ACC112 (cell line): Measurements from ENCODE around the gene MCC.

Source experiments
- H2AFZ ChIP-seq: fragments of 200-600 bp; sonication (generic); one replicate; pipeline ENCODE4 v1.6.0; 2017; ENCODE audit warnings: antibody characterized with exemption, low read length; ENCODE audit not compliant: unreplicated experiment
- H3K27ac ChIP-seq: fragments of 200-600 bp; sonication (generic); 2 replicates; pipeline ENCODE4 v1.5.1; 2014; ENCODE audit warnings: low read depth, mild to moderate bottlenecking, antibody characterized with exemption, low read length, moderate library complexity
- H3K27me3 ChIP-seq: fragments of 200-600 bp; sonication (generic); 2 replicates; pipeline ENCODE4 v1.6.1; 2014; ENCODE audit warnings: mild to moderate bottlenecking, antibody characterized with exemption, low read length, moderate library complexity, mixed read lengths; ENCODE audit not compliant: insufficient read depth
- H3K36me3 ChIP-seq: fragments of 200-600 bp; sonication (generic); 2 replicates; pipeline ENCODE4 v1.6.1; 2016; ENCODE audit warnings: mild to moderate bottlenecking, antibody characterized with exemption, low read length, moderate library complexity, mixed read lengths; ENCODE audit not compliant: insufficient read depth
- H3K4me1 ChIP-seq: fragments of 200-600 bp; sonication (generic); one replicate; pipeline ENCODE4 v1.6.1; 2016; ENCODE audit warnings: low read length, mixed read lengths; ENCODE audit not compliant: insufficient read depth, unreplicated experiment, control insufficient read depth
- H3K4me3 ChIP-seq: fragments of 200-600 bp; sonication (generic); 2 replicates; pipeline ENCODE4 v1.5.1; 2014; ENCODE audit warnings: mild to moderate bottlenecking, low read depth, low read length
- H3K79me2 ChIP-seq: fragments of 200-600 bp; sonication (generic); one replicate; pipeline ENCODE4 v1.6.0; 2016; ENCODE audit warnings: low read length; ENCODE audit not compliant: control insufficient read depth, unreplicated experiment, insufficient read depth

The MCC gene

DNA sequence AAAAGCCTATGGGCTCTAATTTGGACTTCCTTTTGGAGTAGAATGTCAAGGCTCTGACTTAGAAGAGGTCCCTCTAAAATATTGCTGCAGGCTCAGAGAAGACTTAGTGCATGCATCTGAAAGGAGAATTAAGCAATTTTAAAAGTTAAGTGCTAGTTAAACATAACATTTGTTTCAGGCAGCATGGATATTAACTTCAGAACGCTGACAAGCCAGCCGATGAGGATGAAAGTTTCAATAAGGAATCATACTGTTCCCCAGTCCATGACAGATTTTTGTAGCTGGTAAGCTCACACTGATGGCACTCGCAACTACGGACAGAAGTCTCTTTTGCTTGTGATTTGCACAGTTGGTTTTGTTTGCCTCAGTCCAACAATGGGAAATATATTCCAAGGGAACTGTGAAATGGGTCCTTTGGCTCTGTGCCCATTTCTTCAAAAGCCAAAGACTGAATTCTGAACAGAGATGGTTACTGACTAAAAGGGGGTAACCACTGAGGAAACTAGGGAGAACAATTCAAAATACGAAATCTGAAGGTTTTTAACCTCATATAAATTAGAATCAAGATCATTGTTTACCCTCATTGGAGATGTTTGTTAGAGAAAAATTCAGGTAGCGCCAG lies 464.1 kb downstream of the MCC start:
- no peak overlapping the region for H3K4me3 ChIP-seq
- peaks cover 10% of the 10 kb centered on the region for H3K4me1 ChIP-seq
- peaks cover 5% of the 10 kb centered on the region; the same call in 1 of the 2 replicates for H3K36me3 ChIP-seq

DNA sequence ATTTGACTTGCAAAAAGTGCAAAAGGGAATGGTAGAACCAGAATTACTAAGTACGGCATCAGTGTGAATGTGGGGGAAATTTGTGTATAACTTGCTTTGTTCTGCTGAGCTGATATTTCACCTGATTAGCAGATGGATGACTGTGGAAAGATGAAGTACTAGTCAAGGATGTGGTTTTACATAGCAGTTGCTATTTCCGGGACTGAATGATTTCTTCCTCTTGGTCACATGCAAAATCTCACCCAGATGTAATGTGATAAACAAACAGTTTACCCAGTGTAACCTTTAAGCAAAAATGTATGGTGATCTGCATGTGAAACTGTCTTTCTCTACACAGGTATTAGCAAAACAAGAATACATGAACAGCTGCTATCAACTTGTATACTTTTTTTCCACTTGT lies 465.6 kb downstream of the MCC start:
- no peak overlapping the region for H2AFZ ChIP-seq
- no peaks in the 10 kb centered on the region for H3K79me2 ChIP-seq
- H3K4me3 ChIP-seq = no peak overlapping the region
- H3K36me3 ChIP-seq = peaks cover 4% of the 10 kb centered on the region; the same call in 1 of the 2 replicates
- H3K27me3 ChIP-seq = no peaks in the 10 kb centered on the region
- peaks cover 8% of the 10 kb centered on the region for H3K4me1 ChIP-seq
- H3K27ac ChIP-seq = no peak overlapping the region

More for the DNA sequence above, 464.1 kb downstream of the MCC start:
- H3K27ac ChIP-seq = no peak overlapping the region
- H2AFZ ChIP-seq = no peak overlapping the region
- no peaks in the 10 kb centered on the region for H3K27me3 ChIP-seq
- no peaks in the 10 kb centered on the region for H3K79me2 ChIP-seq

DNA sequence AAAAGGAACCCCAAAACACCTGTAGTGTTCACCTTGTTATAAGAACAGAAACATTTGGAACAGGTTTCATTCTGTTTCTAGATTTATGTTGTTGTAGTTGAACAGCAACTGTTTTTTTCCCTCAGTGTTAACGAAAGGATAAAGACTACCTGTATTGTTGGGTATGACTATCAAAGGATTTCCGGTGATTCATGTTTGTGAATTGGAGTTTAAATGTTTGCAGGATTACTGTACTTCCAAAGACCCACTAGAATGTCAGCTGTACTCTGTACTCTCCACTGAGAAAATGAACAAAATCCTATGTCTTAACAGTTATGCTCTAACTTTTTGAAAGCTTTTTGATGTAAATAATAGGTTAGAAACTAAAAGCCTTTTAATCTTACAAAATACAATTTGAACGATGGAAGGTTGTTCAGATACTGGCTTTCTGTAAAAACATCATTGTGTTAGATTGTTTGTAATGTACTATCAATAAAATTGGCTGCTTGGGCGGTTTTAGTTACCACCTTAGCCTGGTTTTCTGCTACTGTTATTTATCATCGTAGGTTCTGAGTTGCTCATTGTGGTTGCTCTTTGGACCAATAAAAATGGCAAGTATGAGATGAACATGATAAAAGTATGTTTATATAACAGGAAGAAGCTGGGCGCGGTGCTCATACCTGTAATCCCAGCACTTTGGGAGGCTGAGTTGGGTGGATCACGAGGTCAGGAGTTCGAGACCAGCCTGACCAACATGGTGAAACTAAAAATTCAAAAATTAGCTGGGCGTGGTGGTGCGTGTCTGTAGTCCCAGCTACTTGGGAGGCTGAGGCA lies 467.6 kb downstream of the MCC start:
- peak overlapping the region; percentile 4; the same call in 1 of the 2 replicates for H3K27ac ChIP-seq
- no peaks in the 10 kb centered on the region for H3K27me3 ChIP-seq
- no peaks in the 10 kb centered on the region for H3K79me2 ChIP-seq
- H3K4me3 ChIP-seq = no peak overlapping the region
- H2AFZ ChIP-seq = no peak overlapping the region
- H3K4me1 ChIP-seq = peaks cover 8% of the 10 kb centered on the region
- no peaks in the 10 kb centered on the region for H3K36me3 ChIP-seq

DNA sequence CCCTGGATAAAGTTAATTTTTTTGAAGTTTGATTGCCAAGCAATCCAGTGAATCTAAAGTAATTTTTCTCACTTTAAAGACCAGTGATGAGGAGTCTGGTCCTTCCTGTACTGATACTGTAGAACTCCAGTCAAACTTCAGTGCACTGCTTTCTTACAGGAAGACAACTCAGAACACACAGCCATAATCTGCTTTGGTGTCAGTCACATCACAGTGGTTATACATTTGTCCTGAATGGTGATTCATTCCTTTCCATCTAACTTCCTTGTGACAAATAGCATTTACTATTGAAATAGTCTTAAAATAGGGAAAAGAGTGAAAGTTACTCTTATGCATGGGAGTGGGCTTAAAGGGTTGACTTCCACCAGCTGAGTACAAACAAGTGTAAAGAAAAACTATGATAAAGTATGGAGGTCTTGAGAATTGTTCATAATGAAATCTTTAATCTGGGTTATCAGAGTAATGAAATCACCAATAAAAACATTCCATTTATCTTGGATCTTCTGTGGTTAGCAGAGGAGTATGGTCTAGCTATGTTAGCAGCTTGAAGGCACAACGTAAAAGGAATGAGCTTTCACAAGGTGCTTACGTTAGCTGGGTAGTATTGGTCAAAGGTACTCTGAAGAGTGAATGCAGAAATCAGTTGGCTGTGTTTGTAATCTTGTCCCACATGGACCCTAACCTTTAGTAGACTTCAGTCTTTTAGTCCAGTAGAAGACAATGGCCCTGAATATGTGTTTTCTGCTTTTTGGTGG lies 470.2 kb downstream of the MCC start:
- peaks cover 8% of the 10 kb centered on the region for H3K4me1 ChIP-seq
- peaks cover 9% of the 10 kb centered on the region; the same call in 1 of the 2 replicates for H3K36me3 ChIP-seq
- no peaks in the 10 kb centered on the region for H3K27me3 ChIP-seq
- H3K4me3 ChIP-seq = no peak overlapping the region
- no peaks in the 10 kb centered on the region for H3K79me2 ChIP-seq
- H2AFZ ChIP-seq = no peak overlapping the region
- H3K27ac ChIP-seq = no peak overlapping the region

DNA sequence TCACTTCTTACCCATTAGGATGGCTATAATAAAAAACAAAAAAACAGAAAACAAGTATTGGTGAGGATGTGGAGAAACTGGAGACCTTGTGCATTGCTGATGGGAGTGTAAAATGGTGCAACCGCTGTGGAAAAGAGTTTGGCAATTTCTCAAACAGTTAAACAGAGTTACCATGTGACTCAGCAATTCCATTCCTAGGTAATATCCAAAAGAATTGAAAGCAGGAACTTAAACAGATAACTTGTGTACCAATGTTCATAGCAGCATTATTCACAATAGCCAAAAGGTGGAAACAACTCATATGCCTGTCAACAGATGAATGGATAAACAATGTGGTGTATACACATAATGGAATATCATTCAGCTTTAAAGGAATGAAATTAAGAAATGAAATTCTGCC lies 482.8 kb downstream of the MCC start:
- no peak overlapping the region for H3K4me3 ChIP-seq
- peaks cover 17% of the 10 kb centered on the region for H3K4me1 ChIP-seq
- H3K27me3 ChIP-seq = no peaks in the 10 kb centered on the region
- H3K27ac ChIP-seq = no peak overlapping the region; the same call in 1 of the 2 replicates
- peaks cover 19% of the 10 kb centered on the region for H3K36me3 ChIP-seq
- no peaks in the 10 kb centered on the region for H3K79me2 ChIP-seq
- H2AFZ ChIP-seq = no peak overlapping the region

DNA sequence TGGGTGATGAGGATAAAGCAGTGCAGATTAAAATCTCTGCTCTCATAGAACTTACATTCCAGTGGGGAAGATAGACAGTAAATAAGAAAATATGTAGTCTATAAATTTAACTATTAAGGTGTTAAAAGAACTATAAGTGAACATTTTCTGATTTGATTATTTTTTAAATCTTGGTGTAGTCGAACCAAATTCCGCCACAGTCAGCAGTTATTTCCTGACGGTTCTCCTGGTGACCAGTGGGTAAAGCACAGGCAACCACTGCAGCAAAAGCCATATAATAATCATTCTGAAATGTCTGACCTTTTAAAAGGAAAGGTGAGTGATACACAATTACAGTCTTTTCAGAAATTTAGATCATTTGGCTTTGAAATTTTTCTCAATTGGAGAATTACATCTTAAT lies 484.5 kb downstream of the MCC start:
- no peaks in the 10 kb centered on the region for H3K79me2 ChIP-seq
- H2AFZ ChIP-seq = no peak overlapping the region
- H3K36me3 ChIP-seq = peaks cover 19% of the 10 kb centered on the region
- H3K4me1 ChIP-seq = peaks cover 17% of the 10 kb centered on the region
- H3K27ac ChIP-seq = no peak overlapping the region
- H3K4me3 ChIP-seq = no peak overlapping the region
- H3K27me3 ChIP-seq = no peaks in the 10 kb centered on the region

DNA sequence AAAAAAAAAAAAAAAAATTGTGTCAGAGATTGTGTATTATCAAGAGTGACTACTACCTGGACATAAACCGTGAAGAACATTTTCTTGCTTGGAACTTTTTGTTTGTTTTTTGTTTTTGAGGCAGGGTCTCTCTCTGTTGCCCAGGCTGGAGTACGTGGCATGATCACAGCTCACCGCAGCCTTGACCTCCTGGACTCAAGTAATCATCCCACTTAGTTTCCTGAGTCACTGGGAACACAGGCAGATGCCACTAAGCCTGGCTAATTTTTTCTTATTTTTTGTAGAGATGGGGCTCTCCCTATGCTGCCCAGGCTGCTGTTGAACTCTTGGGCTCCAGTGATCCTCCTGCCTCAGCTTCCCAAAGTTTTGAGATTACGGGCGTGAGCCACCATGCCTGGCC lies 485.8 kb downstream of the MCC start:
- Histone ChIP-seq H3K36me3 (peaks cover 12% of the 10 kb centered on the region; the same call in 1 of the 2 replicates), H3K27me3 (no peaks in the 10 kb centered on the region), H3K27ac (0 out of 2 replicates have a peak overlapping the region, but pooled peaks have one; percentile 10), H2AFZ (no peak overlapping the region), H3K4me1 (peaks cover 17% of the 10 kb centered on the region), H3K4me3 (no peak overlapping the region), H3K79me2 (peaks cover 6% of the 10 kb centered on the region)

DNA sequence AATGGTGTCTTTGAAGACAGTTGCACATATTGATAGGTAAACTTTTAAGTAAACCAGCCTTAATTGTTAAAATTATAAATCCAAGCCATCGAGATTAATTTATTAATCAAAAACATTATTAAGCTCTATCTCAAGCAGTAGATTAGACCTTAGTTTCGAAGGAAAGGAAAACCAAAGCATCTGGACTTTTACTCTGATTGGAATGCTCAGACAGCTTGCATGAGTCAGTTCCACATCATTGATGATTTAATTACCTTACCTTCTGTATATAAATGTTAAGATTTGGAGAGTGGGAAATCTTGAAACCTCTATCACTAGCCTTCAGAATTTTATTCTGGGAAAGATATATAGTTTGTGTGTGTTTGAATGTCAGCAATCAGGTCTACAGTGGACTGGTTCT lies 487.8 kb downstream of the MCC start:
- no peak overlapping the region for H3K4me3 ChIP-seq
- no peaks in the 10 kb centered on the region for H3K27me3 ChIP-seq
- H3K79me2 ChIP-seq = peaks cover 18% of the 10 kb centered on the region
- no peak overlapping the region for H3K27ac ChIP-seq
- H3K4me1 ChIP-seq = peaks cover 14% of the 10 kb centered on the region
- peaks cover 12% of the 10 kb centered on the region; the same call in 1 of the 2 replicates for H3K36me3 ChIP-seq
- H2AFZ ChIP-seq = no peak overlapping the region

DNA sequence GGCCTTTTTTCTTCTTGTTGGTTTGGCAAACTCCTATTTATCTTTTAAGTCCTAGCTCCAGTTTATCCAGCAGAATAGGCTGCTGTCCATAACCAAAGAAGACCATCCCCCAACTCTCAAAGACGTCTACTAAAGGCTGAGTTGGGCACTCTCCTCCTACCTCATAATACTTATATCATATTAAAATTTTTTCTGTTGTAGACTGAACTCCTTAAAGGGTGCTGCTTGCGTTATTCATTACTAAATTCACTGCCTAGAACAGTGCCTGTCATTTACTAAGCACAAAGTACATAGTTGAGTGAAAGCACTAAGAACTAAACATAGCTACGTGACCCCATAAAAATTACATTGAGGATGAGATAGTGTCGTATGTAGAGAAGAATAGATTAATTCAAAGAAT lies 490.0 kb downstream of the MCC start:
- peaks cover 9% of the 10 kb centered on the region for H3K4me1 ChIP-seq
- no peak overlapping the region for H3K4me3 ChIP-seq
- no peaks in the 10 kb centered on the region for H3K27me3 ChIP-seq
- H3K36me3 ChIP-seq = peaks cover 4% of the 10 kb centered on the region; the same call in 1 of the 2 replicates
- H3K27ac ChIP-seq = no peak overlapping the region
- H2AFZ ChIP-seq = no peak overlapping the region
- peaks cover 18% of the 10 kb centered on the region for H3K79me2 ChIP-seq

DNA sequence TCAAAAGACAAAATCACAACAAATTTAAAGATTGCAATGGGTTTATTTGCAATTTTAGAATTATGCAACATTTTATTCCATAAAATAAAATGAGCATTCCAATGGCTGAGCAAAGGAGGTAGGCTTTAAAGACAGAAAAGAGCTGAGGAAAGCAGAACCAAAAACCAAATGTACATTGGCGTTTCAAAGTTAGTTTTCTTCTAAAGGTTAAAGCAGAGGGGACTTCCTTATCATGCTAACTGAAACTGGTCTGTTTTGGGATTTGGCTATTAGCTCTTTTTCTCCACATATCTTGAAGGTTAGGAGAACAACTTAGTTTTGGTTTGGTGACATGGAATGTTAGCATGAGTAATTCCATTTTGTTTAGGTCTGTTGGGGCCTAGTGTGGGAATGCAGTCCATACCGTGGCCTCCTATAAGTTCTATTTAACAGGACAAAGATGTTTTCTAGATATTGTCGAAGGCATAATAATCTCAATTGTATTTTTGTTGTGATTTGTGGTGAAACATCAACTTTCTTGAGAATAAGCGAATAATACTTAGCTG lies 491.4 kb downstream of the MCC start:
- H2AFZ ChIP-seq = no peak overlapping the region
- peaks cover 29% of the 10 kb centered on the region for H3K79me2 ChIP-seq

More for the DNA sequence above, 491.4 kb downstream of the MCC start:
- H3K36me3 ChIP-seq = peaks cover 4% of the 10 kb centered on the region; the same call in 1 of the 2 replicates
- no peak overlapping the region for H3K27ac ChIP-seq
- H3K4me1 ChIP-seq = no peaks in the 10 kb centered on the region
- H3K27me3 ChIP-seq = no peaks in the 10 kb centered on the region
- no peak overlapping the region for H3K4me3 ChIP-seq
